Stimulated activated CD4-positive, alpha-beta T cell treated with anti-CD3 and anti-CD28 coated beads, Interleukin-1b, Interleukin-23, amount 100 ng/mL, for 24 hours (primary cell): ENCODE data around the gene FAM107B.

Experiments
- DNase-seq, 4 experiments: peaks; one replicate each; pipeline ENCODE4 v3.0.0-alpha.2; 2020; ENCODE audit warnings: low read depth in 4 of 4, low spot score in 1 of 4

FAM107B gene

GRCh38 chr10:14585287-14586193, 189.2 kb downstream of the FAM107B start:
- no peak for DNase-seq

DNA sequence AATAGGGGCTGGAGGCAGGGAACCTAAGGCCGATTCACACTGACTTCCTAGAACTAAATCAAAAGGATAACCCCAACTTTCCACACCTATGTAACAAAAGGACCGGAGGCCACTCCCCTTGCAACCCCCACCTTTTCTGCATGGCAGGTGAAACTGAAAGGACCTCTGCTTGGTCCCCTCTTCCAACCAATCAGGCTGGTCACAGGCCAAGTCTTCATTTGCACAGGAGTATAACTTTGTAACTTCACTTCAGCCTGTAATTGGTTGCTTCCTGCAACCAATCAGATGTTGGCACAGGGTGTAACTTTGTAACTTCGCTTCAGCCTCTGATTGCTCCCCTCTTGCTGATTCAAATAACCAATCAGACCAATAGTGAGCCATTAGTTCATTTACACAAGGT, 190.0 kb downstream of the FAM107B start:
- DNase-seq = no peak

DNA sequence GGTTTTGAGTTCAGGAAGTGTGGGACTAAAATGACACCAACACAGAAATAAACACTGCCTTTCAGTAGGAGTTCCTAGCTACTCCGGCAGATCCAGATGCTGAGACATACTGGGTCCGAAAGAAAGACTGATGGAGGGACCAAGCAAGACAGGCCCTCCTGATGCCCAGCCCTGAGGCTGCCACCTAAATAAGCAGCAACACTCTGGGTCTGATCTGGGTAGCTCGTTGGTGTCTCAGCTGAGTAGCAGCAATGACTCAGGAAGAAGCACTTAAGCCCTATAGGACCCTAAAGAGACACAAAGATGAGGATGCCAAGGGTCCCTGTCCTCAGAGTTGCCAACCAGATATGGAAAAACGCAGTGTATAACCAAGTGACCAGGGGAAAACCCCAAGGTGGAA, 190.7 kb downstream of the FAM107B start:
- no peak for DNase-seq

DNA sequence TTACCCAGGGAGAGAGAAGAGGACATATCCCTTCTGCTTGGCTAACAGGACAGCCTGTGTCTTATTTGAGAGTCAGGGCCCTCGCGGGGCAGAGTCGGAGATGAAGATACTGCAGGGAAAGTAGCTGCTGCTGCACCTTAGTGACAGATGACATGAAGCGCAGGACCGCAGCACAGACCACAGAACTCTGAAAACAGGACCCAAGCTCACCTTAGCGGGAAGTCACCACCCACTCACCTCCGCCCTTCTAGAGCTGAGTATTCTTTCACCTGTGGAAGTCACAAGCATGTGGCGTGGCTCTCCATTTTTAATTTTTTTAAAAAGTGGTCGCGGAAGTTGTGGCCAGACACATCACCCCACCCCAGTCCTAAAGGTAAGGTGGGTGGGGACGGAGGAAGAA, 191.4 kb downstream of the FAM107B start:
- peak in 2 of 4 experiments; percentile 40 to 73 for DNase-seq

GRCh38 chr10:14581553-14582321, 193.0 kb downstream of the FAM107B start:
- DNase-seq = no peak

DNA sequence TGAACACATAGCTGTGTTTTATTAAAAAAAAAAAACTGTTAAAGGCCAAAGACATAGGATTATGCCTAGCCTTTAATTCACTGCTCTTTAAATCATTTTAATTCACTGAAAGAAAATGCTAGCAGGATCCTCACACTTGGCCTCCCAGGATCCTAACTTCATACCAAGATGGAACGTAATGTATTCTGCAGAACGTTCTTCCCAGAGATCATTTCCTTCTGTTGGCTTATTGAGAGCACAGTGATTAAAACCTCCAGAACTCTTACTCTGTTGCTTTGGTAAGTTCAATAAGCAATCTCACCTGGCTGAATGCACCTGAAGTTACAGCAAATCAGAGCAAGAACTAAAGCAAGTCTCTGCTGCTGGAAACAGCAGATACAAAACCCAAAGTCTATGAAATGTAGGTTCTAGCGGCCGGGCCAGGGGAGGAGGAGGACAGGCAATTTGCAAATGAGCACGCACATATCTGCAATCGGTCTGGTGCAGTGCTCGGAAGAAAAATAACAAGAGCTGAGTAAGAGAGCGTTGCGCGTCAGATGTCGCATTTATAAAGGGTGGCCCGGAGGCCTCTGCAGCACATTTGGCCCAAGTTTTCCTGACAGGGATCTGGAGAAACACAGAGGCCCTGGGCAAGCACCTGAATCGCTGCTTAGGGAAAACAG, 193.9 kb downstream of the FAM107B start:
- no peak for DNase-seq

DNA sequence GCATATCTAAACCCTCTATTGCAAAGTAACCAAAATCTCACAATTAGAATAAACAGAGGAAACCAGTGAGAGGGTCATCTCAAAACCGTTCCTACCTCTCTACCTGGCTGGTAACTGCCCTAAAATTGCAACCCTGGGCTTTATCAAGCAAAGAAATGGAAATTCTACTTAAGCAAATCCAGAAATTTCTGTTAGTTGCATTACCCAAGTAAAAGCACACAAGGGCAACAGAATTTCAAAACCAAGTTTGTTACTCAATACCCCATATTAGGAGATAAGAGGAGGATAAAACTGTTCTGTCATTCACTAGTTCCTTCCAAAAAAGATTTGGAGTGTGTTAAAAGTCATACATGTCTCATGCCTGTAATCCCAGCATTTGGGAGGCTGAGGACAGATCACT, 195.3 kb downstream of the FAM107B start:
- DNase-seq = no peak

- no peak for DNase-seq
Observed at GRCh38 chr10:14578060-14578952, 196.4 kb downstream of the FAM107B start.

DNA sequence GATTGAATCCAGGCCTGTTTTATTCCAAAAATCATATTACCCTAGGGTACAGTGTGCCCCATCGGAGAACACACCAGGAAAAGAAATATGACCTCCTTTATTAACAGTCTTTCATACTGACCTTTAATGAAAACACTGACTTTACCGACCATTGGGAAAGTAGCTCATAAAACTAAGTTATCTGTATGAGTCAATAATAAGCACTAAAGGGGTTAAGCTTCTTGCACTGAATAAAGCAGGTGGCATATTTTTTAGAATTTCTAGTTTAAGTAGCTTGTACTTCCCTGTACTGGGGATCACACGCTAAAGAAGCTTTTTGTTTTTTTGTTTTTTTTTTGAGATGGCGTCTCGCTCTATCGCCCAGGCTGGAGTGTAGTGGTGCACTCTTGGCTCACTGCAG, 199.8 kb downstream of the FAM107B start:
- no peak for DNase-seq

GRCh38 chr10:14574291-14574690, 200.4 kb downstream of the FAM107B start:
- DNase-seq = no peak

- no peak for DNase-seq
Observed at GRCh38 chr10:14573666-14574261, 200.9 kb downstream of the FAM107B start.

- DNase-seq = no peak
Observed at GRCh38 chr10:14572811-14573210, 201.9 kb downstream of the FAM107B start.

- DNase-seq = peak in 3 of 4 experiments; percentile 25 to 38 (median 37)
Observed at GRCh38 chr10:14571866-14572507, 202.7 kb downstream of the FAM107B start.

- no peak for DNase-seq
Observed at GRCh38 chr10:14570800-14571199, 203.9 kb downstream of the FAM107B start.

DNA sequence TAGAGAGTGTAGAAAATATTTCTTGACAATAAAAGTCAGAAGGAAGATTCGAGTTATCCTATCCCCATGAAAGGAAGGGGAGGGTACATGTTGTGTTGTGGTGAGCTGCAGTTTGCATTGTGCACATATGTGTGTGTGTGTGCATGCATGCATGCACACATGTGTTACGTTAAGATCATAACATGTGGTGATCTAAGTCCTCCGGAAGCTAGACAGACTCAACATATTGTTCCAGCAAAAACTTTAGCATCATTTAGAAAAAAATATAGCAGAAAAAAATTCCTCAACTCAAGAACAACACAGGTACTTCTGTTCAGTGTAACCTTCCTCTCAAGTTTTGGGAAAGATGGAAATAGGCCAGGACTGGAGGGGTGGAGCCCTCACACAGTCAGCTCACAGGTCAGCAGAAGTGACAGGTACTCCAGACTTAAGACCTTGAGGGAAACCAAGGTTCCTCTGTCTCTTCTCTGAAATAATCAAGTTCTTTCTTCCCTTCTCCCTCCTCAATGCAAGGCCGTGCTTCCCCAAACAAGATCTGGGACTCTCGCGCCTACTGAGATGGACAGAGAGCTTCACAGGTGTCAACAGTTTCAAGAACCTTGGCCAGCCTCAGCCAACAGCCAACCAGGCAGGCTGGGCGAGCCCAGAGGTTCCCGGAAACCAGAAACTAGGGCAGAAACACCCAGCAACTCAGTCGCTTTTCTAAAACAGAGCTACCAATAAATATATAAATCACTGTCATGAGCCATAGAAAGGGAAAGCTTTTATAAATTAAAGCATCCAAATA, 205.2 kb downstream of the FAM107B start:
- no peak for DNase-seq

GRCh38 chr10:14567421-14567820, 207.3 kb downstream of the FAM107B start:
- DNase-seq = no peak

DNA sequence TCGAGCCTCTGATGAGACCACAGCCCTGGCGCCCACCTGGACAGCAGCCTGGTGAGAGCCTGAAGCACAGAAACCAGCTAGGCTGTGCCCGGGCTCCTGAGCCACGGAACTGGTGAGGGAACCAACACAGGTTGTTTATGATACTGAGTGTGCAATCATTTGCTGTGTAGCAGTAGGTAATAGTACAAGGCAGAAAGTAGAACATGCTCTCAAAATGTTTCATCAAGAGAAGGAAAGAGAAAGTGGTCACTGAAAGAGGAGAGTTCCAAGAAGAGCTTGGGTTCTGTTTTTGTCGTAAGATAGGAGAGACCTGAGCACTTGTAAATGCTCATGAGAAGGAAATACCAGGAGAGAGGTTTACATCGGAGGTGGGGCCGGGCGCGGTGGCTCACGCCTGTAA, 208.2 kb downstream of the FAM107B start:
- DNase-seq = no peak

DNA sequence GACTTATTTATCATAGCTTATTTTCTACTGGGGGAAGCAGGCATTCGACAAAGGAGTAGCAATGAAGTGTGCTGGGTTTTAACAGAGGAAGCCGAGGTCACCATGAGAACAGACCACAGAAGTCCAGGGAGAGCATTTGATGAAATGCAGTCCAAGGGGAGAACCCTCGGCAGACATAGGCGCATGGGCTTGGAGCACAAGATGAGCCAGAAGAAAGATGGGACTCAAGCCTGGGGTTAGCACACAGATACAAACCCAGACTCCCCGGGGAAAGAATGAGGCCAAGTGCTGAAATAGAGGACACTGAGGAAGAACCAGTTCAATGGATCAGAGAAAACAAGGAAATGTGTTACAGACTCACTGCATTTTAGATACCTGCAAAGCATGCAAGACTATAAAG, 209.5 kb downstream of the FAM107B start:
- DNase-seq = no peak

DNA sequence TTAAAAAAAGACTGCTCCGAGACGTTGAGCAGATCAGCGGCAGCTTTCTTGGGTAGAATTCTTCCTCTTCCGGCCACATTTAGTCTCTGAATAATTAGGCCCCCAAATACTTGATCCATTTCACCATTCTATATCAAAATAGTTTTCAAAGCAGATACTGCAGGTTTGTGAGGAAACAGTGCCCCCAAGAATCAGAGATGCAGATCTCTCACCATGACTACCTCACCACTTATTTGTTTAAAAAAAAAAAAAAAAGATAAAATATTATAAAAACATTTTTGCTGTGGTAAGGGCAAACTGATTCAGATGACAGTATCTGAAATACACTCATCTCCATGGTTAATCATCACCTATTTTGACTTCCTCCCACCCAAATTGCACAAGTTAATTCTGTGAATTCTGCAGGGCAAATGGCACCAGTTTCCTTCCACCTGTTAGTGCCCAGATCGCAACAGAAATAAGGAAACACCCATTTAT, 210.4 kb downstream of the FAM107B start:
- DNase-seq = no peak
